ENCODE data around the gene NEDD4L. TPM values are rescaled to one million over a fixed set of nuclear protein-coding genes. Genes with fewer than 3 reads are reported as not detected.

The NEDD4L gene
- total and polyA plus RNA-seq, 4 donors: 10.2 to 20.3 (median 13.2) TPM

GRCh38 chr18:58337686-58338085, 293.7 kb downstream of the NEDD4L start:
- TF ChIP-seq HNF4G (IDR thresholded peaks at IDR 0.05) (no peak), GABPA (IDR thresholded peaks at IDR 0.05 in 1 of 2, conservative IDR thresholded peaks at IDR 0.05 in 1 of 2) (no peak), CTCF (IDR thresholded peaks at IDR 0.05; ENCODE audit: low read depth, low read length, missing input control) (no peak), RAD21 (IDR thresholded peaks at IDR 0.05) (no peak), FOXA1 (IDR thresholded peaks at IDR 0.05) (no peak), RXRA (IDR thresholded peaks at IDR 0.05) (no peak), NR2F2 (IDR thresholded peaks at IDR 0.05) (no peak), SP1 (IDR thresholded peaks at IDR 0.05) (no peak), MAX (IDR thresholded peaks at IDR 0.05) (no peak), EGR1 (IDR thresholded peaks at IDR 0.05; ENCODE audit: low read depth in 2 of 2) (no peak), YY1 (IDR thresholded peaks at IDR 0.05) (no peak)
- TF ChIP-seq, protein P1, sequence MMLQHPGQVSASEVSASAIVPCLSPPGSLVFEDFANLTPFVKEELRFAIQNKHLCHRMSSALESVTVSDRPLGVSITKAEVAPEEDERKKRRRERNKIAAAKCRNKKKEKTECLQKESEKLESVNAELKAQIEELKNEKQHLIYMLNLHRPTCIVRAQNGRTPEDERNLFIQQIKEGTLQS (IDR thresholded peaks at IDR 0.05): no peak
- TF ChIP-seq, protein P2, sequence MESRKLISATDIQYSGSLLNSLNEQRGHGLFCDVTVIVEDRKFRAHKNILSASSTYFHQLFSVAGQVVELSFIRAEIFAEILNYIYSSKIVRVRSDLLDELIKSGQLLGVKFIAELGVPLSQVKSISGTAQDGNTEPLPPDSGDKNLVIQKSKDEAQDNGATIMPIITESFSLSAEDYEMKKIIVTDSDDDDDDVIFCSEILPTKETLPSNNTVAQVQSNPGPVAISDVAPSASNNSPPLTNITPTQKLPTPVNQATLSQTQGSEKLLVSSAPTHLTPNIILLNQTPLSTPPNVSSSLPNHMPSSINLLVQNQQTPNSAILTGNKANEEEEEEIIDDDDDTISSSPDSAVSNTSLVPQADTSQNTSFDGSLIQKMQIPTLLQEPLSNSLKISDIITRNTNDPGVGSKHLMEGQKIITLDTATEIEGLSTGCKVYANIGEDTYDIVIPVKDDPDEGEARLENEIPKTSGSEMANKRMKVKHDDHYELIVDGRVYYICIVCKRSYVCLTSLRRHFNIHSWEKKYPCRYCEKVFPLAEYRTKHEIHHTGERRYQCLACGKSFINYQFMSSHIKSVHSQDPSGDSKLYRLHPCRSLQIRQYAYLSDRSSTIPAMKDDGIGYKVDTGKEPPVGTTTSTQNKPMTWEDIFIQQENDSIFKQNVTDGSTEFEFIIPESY (IDR thresholded peaks at IDR 0.05): no peak
- TF ChIP-seq, protein P3, sequence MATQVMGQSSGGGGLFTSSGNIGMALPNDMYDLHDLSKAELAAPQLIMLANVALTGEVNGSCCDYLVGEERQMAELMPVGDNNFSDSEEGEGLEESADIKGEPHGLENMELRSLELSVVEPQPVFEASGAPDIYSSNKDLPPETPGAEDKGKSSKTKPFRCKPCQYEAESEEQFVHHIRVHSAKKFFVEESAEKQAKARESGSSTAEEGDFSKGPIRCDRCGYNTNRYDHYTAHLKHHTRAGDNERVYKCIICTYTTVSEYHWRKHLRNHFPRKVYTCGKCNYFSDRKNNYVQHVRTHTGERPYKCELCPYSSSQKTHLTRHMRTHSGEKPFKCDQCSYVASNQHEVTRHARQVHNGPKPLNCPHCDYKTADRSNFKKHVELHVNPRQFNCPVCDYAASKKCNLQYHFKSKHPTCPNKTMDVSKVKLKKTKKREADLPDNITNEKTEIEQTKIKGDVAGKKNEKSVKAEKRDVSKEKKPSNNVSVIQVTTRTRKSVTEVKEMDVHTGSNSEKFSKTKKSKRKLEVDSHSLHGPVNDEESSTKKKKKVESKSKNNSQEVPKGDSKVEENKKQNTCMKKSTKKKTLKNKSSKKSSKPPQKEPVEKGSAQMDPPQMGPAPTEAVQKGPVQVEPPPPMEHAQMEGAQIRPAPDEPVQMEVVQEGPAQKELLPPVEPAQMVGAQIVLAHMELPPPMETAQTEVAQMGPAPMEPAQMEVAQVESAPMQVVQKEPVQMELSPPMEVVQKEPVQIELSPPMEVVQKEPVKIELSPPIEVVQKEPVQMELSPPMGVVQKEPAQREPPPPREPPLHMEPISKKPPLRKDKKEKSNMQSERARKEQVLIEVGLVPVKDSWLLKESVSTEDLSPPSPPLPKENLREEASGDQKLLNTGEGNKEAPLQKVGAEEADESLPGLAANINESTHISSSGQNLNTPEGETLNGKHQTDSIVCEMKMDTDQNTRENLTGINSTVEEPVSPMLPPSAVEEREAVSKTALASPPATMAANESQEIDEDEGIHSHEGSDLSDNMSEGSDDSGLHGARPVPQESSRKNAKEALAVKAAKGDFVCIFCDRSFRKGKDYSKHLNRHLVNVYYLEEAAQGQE (IDR thresholded peaks at IDR 0.05): no peak
- Histone ChIP-seq H3K27me3 (ENCODE audit: control insufficient read depth in 4 of 4, insufficient read depth in 4 of 4, low read length in 3 of 4) (no peaks in the 10 kb centered on the region), H3K27ac (ENCODE audit: low read depth in 1 of 2, low read length in 2 of 2) (no peak overlapping the region), H3K9ac (ENCODE audit: low read depth in 1 of 2, low read length in 2 of 2) (no peak overlapping the region), H3K4me1 (ENCODE audit: control insufficient read depth in 4 of 4, insufficient read depth in 4 of 4, low read length in 3 of 4) (no peaks in the 10 kb centered on the region), H3K4me3 (ENCODE audit: low read depth in 1 of 3, low read length in 3 of 3) (no peak overlapping the region), H3K36me3 (ENCODE audit: control insufficient read depth in 4 of 4, insufficient read depth in 3 of 4, low read depth in 1 of 4, low read length in 3 of 4) (no peaks in the 10 kb centered on the region), H3K9me3 (ENCODE audit: control insufficient read depth in 4 of 4, low read length in 3 of 4) (no peaks in the 10 kb centered on the region)
- WGBS: 72% methylated on average over 5 of the region's 5 CpGs
- no peak for DNase-seq (ENCODE audit: low spot score)

GRCh38 chr18:58338141-58338540, 294.1 kb downstream of the NEDD4L start:
- no peaks in the 10 kb centered on the region for H3K9me3 ChIP-seq (ENCODE audit: control insufficient read depth in 4 of 4, low read length in 3 of 4)
- no peak overlapping the region for H3K9ac ChIP-seq (ENCODE audit: low read depth in 1 of 2, low read length in 2 of 2)
- no peaks in the 10 kb centered on the region for H3K4me1 ChIP-seq (ENCODE audit: control insufficient read depth in 4 of 4, insufficient read depth in 4 of 4, low read length in 3 of 4)
- DNase-seq (ENCODE audit: low spot score): no peak
- H3K27me3 ChIP-seq (ENCODE audit: control insufficient read depth in 4 of 4, insufficient read depth in 4 of 4, low read length in 3 of 4): no peaks in the 10 kb centered on the region
- H3K36me3 ChIP-seq (ENCODE audit: control insufficient read depth in 4 of 4, insufficient read depth in 3 of 4, low read depth in 1 of 4, low read length in 3 of 4): no peaks in the 10 kb centered on the region
- TF ChIP-seq, protein P3 (IDR thresholded peaks at IDR 0.05): no peak
- TF ChIP-seq EGR1 (IDR thresholded peaks at IDR 0.05; ENCODE audit: low read depth in 2 of 2): no peak
- no peak for TF ChIP-seq HNF4G (IDR thresholded peaks at IDR 0.05)
- no peak for TF ChIP-seq JUND (IDR thresholded peaks at IDR 0.05)
- TF ChIP-seq YY1 (IDR thresholded peaks at IDR 0.05): no peak
- no peak overlapping the region for H3K27ac ChIP-seq (ENCODE audit: low read depth in 1 of 2, low read length in 2 of 2)
- H3K4me3 ChIP-seq (ENCODE audit: low read depth in 1 of 3, low read length in 3 of 3): no peak overlapping the region
- WGBS: 90% methylated on average over 3 of the region's 3 CpGs

Measured in liver (tissue), 9 donors.